NOMO-1 treated with DMSO at 0.1 percent for 48 hours (cell line): ENCODE data around the gene ANO9.
A peak's percentile ranks its signal among the peaks of the same experiment; 100 is the strongest.
"Not testable (repeated sequence)": the region's sequence is repeated elsewhere in the genome, so short reads cannot be mapped to it uniquely, and the experiment has no call there.

Experiments used
- DNase-seq: peaks from one replicate; lab custom pipeline; 2025; ENCODE audit not compliant: unreplicated experiment; lab: John Stamatoyannopoulos, UW

Gene ANO9

DNA sequence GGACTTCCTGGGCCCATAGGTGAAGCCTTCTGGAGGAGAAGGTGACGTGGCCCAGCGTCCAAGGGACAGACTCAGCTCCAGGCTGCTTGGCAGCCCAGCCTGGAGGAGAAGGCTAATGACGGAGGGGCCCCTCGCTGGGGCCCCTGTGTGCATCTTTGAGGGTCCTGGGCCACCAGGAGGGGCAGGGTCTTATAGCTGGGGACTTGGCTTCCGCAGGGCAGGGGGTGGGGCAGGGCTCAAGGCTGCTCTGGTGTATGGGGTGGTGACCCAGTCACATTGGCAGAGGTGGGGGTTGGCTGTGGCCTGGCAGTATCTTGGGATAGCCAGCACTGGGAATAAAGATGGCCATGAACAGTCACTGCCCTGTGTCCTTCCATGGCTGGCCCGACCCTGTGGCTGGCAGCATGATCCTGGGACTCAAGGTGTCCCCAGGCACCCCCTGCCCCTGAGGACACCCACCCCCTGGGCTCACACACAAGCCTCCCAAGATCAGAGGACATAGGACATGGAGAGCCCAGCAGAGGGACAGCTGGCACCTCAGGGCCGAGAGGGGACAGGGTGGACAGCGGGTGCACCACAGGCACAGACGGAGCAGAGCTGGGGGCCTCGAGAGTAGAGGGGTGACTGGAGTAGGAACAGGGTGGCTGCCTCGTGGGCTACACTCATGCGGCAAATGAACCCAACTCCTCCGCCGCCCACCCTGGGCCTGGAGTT lies 37.1 kb downstream of the ANO9 start:
- DNase-seq = no peak

DNA sequence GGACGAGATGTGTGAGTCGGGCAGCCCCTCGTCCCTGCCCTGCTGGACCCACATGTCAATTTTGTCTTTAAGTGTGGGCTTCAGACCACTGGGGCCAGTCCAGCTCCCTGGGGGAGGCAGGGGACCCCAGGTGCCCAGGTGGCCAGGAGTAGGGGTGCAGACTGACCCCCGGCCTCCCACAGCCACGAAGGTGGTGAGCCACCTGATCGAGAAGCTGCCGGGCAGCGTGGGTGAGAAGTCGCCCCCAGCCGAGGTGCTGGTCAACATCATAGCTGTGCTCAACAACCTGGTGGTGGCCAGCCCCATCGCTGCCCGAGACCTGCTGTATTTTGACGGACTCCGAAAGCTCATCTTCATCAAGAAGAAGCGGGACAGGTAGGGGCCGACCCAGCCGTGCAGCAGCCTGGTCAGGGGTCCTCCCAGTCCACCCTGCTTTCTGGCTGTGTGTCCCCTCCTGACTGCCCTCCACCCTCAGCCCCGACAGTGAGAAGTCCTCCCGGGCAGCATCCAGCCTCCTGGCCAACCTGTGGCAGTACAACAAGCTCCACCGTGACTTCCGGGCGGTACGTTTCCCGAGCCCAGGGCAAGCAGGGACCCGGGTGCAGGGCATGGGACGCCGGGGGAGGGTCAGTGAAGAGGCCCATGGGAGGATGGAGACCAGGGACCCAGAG lies 37.9 kb downstream of the ANO9 start:
- no peak for DNase-seq

- DNase-seq = no peak
Observed at GRCh38 chr11:403021-403760, 38.6 kb downstream of the ANO9 start.

DNA sequence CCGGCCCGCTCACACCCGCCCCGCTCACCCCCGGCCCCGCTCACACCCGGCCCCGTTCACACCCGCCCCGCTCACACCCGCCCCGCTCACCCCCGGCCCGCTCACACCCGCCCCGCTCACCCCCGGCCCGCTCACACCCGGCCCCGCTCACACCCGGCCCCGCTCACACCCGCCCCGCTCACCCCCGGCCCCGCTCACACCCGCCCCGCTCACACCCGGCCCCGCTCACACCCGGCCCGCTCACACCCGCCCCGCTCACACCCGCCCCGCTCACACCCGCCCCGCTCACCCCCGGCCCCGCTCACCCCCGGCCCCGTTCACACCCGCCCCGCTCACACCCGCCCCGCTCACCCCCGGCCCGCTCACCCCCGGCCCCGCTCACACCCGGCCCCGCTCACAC lies 40.6 kb downstream of the ANO9 start:
- DNase-seq = not testable (repeated sequence)

GRCh38 chr11:400241-400689 lies 41.5 kb downstream of the ANO9 start:
- DNase-seq = no peak

- DNase-seq = no peak
Observed at GRCh38 chr11:399731-400211, 42.0 kb downstream of the ANO9 start.

- no peak for DNase-seq
Observed at GRCh38 chr11:398826-399225, 43.0 kb downstream of the ANO9 start.

GRCh38 chr11:396948-397548 lies 44.8 kb downstream of the ANO9 start:
- DNase-seq = peak; percentile 79

DNA sequence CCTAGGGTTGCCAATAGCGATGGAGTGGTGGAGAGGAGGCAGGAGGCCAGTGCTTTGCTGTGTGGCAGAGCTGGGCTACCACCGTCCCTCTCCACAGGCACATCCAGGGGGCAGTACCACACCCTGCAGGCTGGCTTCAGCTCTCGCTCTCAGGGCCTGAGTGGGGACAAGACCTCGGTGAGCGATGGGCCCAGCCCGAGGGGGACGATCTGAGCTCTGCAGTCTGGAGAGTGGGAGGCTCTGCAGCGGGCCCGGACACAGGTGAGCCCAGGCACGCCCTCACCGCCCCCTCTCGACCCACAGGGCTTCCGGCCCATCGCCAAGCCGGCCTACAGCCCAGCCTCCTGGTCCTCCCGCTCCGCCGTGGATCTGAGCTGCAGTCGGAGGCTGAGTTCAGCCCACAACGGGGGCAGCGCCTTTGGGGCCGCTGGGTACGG lies 45.3 kb downstream of the ANO9 start:
- peak; percentile 19 for DNase-seq

DNA sequence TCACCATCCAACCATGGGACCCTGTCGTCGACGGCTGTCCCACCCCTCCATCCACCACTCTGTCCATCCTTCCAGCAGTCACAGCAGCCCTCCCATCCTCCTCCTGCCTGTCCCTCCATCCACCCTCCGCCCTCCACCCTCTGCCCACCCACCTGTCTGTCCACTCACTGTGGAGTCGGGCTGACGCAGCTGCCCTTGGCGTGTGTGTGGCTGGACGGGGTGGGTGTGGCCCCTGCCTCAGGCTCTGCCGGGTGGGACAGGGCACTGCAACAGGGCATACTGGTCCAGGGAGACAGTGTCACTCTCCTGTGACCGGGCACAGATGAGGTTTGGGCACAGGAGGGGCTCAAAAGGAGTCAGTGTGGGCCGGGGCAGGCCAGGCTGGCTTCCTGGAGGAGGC lies 45.9 kb downstream of the ANO9 start:
- DNase-seq = no peak

DNA sequence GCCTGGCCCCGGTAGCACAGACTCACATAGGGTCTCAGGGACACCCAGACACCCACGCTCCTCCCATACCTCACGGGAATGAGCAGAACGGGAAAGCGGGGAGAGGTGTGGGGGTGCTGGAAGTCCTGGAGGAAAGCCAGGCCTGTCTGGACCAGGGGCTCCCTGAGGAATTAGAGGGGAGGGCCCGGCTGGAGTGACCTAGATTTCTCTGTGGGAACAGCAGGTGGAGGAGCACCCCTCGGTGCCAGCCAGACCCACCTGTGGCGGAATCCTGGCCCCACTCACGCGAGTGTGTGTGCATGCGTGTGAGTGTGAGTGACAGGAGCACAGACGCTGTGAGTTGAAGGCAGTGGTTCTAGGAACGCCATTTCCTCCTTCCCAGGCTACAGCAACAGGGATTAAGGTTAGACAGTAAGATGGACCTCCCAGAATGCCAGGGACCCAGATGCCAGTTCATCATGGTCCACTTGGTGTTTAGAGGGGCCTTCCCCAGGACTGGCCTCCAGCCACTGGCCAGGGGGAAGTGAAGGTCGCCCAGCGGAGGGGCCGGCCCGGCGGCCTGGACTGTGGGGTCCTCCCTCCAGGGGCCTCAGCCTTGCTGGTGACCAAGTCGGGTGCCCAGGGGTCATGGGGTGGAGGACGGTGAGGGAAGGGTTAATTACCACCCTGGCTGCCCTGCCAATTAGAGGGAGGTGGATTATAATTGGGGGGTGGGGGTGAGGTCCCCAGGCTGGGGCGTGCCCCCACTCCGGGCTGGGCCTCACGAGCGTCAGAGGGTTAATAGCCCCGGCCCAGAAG lies 46.8 kb downstream of the ANO9 start:
- no peak for DNase-seq

DNA sequence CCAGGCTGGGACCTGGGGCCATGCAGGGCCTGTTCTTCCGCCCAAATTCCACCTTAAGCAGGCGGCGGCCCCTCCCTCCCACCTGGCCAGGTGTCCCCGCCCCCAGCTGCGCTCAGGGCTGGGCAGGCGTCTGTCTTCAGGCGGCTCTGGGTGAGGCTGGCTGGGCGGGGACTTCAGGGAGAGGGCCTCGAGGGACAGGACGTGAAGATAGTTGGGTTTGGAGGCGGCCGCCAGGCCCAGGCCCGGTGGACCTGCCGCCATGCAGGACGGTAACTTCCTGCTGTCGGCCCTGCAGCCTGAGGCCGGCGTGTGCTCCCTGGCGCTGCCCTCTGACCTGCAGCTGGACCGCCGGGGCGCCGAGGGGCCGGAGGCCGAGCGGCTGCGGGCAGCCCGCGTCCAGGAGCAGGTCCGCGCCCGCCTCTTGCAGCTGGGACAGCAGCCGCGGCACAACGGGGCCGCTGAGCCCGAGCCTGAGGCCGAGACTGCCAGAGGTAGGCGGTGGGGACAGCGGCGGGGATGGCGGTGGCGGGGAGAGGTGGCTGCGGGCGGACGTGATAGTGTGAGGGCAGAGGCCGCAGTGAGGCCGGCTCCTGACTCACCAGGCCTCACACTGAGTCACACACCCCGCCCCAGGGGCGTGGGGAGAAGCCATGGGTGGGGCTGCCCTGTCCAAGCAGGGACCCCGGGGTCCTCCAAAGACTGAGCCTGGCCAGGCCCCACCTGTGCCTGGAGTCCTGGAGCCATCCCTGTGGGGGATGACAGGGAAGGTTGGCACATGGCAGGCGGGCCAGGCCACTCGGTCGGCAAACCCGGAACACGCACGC lies 47.6 kb downstream of the ANO9 start, which contains the start of gene PKP3:
Gene PKP3, plus strand, starts transcription at position 176 of the 824 bp plus-strand sequence. Its CDS starts 84 bp downstream, at position 260.
- no peak for DNase-seq

DNA sequence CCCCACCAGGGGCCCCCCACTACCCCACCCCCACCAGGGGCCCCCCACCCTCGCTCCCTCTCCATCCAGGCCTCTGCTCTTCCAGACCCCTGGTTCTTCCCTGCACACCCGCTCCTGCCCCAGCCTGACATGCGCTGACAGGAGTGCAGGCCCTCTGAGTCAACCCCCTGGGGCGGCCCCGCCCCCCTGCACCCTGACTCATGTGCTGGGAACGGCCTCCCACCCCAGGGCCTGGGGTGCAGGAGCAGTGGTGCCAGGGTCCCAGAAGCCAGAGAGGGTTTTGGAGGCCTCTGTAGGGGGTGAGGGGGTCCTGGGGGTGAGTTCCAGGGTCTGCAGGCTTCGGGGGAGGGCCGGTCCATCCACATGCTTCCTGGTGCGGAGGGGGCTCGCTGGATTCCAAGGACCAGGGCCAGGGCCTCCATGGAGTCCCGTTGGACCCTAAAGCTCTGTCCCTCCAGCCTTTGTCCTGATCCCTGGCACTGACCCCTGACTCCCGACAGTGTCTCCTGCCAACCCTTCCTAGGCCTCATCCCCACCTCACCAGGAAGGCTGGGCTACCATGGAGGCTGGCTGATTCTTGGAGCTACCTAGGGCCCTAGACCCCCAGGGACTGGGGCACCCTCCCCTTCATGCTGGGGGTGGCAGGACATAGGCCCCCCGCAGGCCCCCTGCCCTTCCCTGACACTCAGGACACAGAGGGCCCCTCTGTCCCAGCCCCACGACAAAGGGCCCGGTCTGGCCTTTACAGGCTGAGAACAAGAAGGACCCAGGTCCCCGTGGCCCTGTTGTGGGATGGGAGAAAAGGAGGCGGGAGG lies 48.4 kb downstream of the ANO9 start:
- DNase-seq = no peak

GRCh38 chr11:392102-392777 lies 49.6 kb downstream of the ANO9 start:
- DNase-seq = no peak

DNA sequence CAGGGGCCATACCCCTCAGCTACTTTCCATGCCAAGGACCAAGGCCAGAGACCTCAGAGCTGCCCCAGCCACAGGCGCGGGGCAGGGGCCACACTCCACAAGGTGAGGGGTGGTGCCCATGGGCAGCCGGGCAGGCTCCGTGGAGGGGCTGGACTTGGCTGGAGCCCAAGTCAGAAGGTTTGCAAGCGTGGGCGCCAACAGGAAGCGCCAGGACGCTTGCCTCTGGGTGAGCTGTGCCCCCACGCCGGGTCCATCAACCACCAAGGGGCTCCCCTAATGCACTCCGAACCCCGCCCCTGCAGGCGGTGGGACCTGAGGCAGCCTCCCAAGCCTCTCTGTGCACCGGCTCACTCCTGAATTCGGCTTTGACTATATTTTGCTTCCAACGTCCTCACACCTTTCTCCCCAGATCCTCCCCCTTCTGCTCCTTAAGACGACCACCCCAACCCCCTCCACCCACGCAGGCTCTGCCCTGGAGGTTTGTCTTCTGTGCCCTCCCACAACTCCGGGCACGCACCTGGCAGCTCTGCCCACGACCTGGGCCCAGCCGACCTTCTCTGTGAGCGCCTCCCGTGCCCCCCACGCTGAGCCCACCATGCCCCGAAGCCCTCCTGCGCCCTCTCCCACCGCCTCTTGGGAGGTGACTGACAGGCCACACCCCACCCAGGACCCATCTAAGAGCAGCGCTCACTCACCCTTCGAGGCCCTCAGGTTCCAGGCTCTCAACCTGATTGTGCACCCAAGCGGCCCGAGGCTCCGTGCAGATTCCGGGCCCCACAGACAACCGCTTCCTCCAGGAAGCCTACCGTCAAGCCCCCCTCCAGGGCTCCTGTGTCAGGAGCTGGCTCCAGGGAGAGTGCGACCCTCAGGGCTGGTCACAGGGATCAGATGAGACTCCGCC lies 50.4 kb downstream of the ANO9 start:
- no peak for DNase-seq

DNA sequence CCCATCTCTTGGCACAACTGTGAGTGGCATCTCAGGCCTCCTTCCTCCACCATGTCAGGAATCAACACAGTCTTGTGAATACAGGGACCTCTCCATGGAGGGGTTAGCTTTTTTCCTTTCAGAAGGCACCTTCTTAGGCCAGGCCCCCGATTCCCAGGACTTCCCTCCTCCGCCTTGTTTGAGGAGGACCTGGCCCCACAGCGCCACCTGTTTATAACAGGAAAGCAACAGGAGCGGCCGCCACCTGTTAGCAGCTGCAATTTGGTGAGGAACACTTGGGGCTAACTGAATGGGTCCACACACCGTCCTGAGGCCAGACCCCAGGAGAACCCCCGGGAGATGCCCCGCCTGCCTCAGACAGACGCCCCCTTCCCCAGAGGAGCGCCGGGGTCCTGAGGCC lies 51.6 kb downstream of the ANO9 start:
- no peak for DNase-seq

DNA sequence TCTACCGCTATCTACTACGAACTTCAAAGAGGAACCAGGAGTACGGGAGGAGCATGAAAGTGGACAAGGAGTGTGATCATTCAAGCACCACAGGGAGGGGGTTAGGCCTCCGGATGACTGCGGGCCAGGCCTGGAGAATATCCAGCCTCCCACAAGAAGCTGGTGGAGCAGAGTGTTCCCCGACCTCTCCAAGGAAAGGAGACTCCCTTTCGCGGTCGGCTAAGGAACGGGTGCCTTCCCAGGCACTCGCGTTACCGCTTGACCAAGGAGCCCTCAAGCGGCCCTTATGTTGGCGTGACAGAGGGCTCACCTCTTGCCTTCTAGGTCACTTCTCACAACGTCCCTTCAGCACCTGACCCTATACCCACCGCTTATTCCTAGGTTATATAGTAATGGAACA lies 52.4 kb downstream of the ANO9 start:
- not testable (repeated sequence) for DNase-seq
